HEK293 (cell line): ENCODE measurements around the gene SPATA12.
A peak's percentile ranks its signal among the peaks of the same experiment; 100 is the strongest.

Source experiments
- CTCF ChIA-PET: fragments of 350-600 bp; formaldehyde crosslinking; extraction: SDS; loops from one replicate; lab custom pipeline; 2021; ENCODE audit warnings: antibody characterized with exemption; lab: Yijun Ruan, JAX
- POLR2A ChIA-PET: fragments of 300-600 bp; formaldehyde crosslinking; extraction: SDS; loops from one replicate; lab custom pipeline; 2020; ENCODE audit warnings: antibody characterized with exemption, inconsistent platforms; lab: Yijun Ruan, JAX
- H3K27ac ChIP-seq: fragments of 200-500 bp; sonication (Bioruptor generic); 2 replicates; pipeline ENCODE4 v1.5.1; 2014; ENCODE audit warnings: low read depth, low read length, control low read depth, inconsistent platforms; ENCODE audit errors: extremely low read depth
- H3K36me3 ChIP-seq, 2 experiments: fragments of 200-500 bp in 1 of 2; sonication (Bioruptor generic) in 1 of 2; 1 replicate in 1 of 2; 2 replicates in 1 of 2; pipeline ENCODE4 v1.5.1; 2014 to 2017; ENCODE audit warnings: inconsistent platforms in 2 of 2, low read length in 2 of 2; ENCODE audit not compliant: control insufficient read depth in 2 of 2, insufficient read depth in 1 of 2
- H3K4me1 ChIP-seq: fragments of 200-500 bp; sonication (Bioruptor generic); 2 replicates; pipeline ENCODE4 v1.5.1; 2014; ENCODE audit warnings: mild to moderate bottlenecking, low read length, inconsistent platforms; ENCODE audit not compliant: control insufficient read depth, insufficient read depth
- H3K4me3 ChIP-seq: 2 replicates; pipeline ENCODE4 v1.5.1; 2011; ENCODE audit warnings: low read depth, mild to moderate bottlenecking, control low read depth, low read length, moderate library complexity
- H3K9me3 ChIP-seq: fragments of 200-500 bp; sonication (Bioruptor generic); 2 replicates; pipeline ENCODE4 v1.5.1; 2014; ENCODE audit warnings: low read depth, low read length, inconsistent platforms; ENCODE audit not compliant: control insufficient read depth, insufficient read depth
- BCL11A ChIP-seq: fragments of 450-650 bp; formaldehyde crosslinking; IDR thresholded peaks from 2 replicates; pipeline ENCODE4 v1.5.1; 2016; ENCODE audit warnings: low read depth, missing biosample characterization, missing genetic modification characterization
- GLI4 ChIP-seq: fragments of 450-650 bp; formaldehyde crosslinking; IDR thresholded peaks from 2 replicates; pipeline ENCODE4 v1.5.1; 2016; ENCODE audit warnings: missing biosample characterization, missing genetic modification characterization
- GLIS2 ChIP-seq: fragments of 450-650 bp; formaldehyde crosslinking; IDR thresholded peaks from 2 replicates; pipeline ENCODE4 v1.5.1; 2016; ENCODE audit warnings: missing biosample characterization, missing genetic modification characterization
- KLF1 ChIP-seq: fragments of 450-650 bp; formaldehyde crosslinking; IDR thresholded peaks from 2 replicates; pipeline ENCODE4 v1.5.1; 2016; ENCODE audit warnings: missing biosample characterization, missing genetic modification characterization
- MYNN ChIP-seq: fragments of 450-650 bp; formaldehyde crosslinking; IDR thresholded peaks from 2 replicates; pipeline ENCODE4 v1.5.1; 2016; ENCODE audit warnings: missing biosample characterization, missing genetic modification characterization, borderline replicate concordance
- PATZ1 ChIP-seq: fragments of 450-650 bp; formaldehyde crosslinking; IDR thresholded peaks from 2 replicates; pipeline ENCODE4 v1.5.1; 2016; ENCODE audit warnings: missing biosample characterization, missing genetic modification characterization
- SCRT2 ChIP-seq: fragments of 450-650 bp; formaldehyde crosslinking; IDR thresholded peaks from 2 replicates; pipeline ENCODE4 v1.5.1; 2016; ENCODE audit warnings: missing biosample characterization, missing genetic modification characterization
- SP3 ChIP-seq: fragments of 450-650 bp; formaldehyde crosslinking; IDR thresholded peaks from 2 replicates; pipeline ENCODE4 v1.5.1; 2016; ENCODE audit warnings: missing biosample characterization, missing genetic modification characterization
- ZBTB48 ChIP-seq: fragments of 450-650 bp; formaldehyde crosslinking; IDR thresholded peaks from 2 replicates; pipeline ENCODE4 v1.5.1; 2016; ENCODE audit warnings: missing biosample characterization, missing genetic modification characterization
- ZFHX2 ChIP-seq: fragments of 450-650 bp; formaldehyde crosslinking; conservative IDR thresholded peaks from 2 replicates; pipeline ENCODE4 v1.5.1; 2016; ENCODE audit warnings: missing biosample characterization, missing genetic modification characterization
- ZNF23 ChIP-seq: fragments of 450-650 bp; formaldehyde crosslinking; IDR thresholded peaks from 2 replicates; pipeline ENCODE4 v1.5.1; 2016; ENCODE audit warnings: missing biosample characterization, missing genetic modification characterization, borderline replicate concordance
- ZNF510 ChIP-seq: fragments of 450-650 bp; formaldehyde crosslinking; IDR thresholded peaks from 2 replicates; pipeline ENCODE4 v1.5.1; 2018; ENCODE audit warnings: mild to moderate bottlenecking, missing genetic modification characterization, missing biosample characterization; ENCODE audit not compliant: insufficient replicate concordance
- ZNF518A ChIP-seq: fragments of 450-650 bp; formaldehyde crosslinking; conservative IDR thresholded peaks from 2 replicates; pipeline ENCODE4 v1.5.1; 2016; ENCODE audit warnings: low read depth, missing biosample characterization, missing genetic modification characterization
- ZNF529 ChIP-seq: fragments of 450-650 bp; formaldehyde crosslinking; IDR thresholded peaks from 2 replicates; pipeline ENCODE4 v1.5.1; 2017; ENCODE audit warnings: missing genetic modification characterization, missing biosample characterization; ENCODE audit not compliant: insufficient replicate concordance
- ZNF548 ChIP-seq: fragments of 450-650 bp; formaldehyde crosslinking; IDR thresholded peaks from 2 replicates; pipeline ENCODE4 v1.5.1; 2016; ENCODE audit warnings: missing biosample characterization, missing genetic modification characterization
- ZNF701 ChIP-seq: fragments of 450-650 bp; formaldehyde crosslinking; IDR thresholded peaks from 2 replicates; pipeline ENCODE4 v1.5.1; 2016; ENCODE audit warnings: missing biosample characterization, missing genetic modification characterization
- ZNF830 ChIP-seq: fragments of 450-650 bp; IDR thresholded peaks from 2 replicates; pipeline ENCODE4 v1.5.0; 2018; ENCODE audit warnings: missing biosample characterization, missing genetic modification characterization, low read depth, mild to moderate bottlenecking, moderate library complexity
- ZNF843 ChIP-seq: fragments of 450-650 bp; formaldehyde crosslinking; IDR thresholded peaks from 2 replicates; pipeline ENCODE4 v1.5.1; 2016; ENCODE audit warnings: missing biosample characterization, missing genetic modification characterization
- TF ChIP-seq, protein P1 (sequence below): fragments of 450-650 bp; formaldehyde crosslinking; IDR thresholded peaks from 2 replicates; pipeline ENCODE4 v1.5.1; 2017; ENCODE audit warnings: missing biosample characterization, mild to moderate bottlenecking, missing genetic modification characterization, moderate library complexity

Gene SPATA12

GRCh38 chr3:57079474-57079831, 19.0 kb downstream of the SPATA12 start:
- TF ChIP-seq ZFHX2 (peak; percentile 48), PATZ1 (tag by site-specific recombination) (peak; percentile 30), KLF1 (0 out of 2 replicates have a peak, but pooled peaks have one; percentile 18), SP3 (tag by site-specific recombination) (peak; percentile 25; the same call in 1 of the 2 replicates), ZNF843 (no peak)
- TF ChIP-seq, all 188 proteins: peak for 4
- POLR2A ChIA-PET = interaction anchor here (0.6 kb wide), 1 partner anchor 81 kb away, joined by 4 read pairs; no protein-coding TSS in a partner anchor
- peak overlapping the region; percentile 38; the same call in 1 of the 2 replicates for H3K27ac ChIP-seq
- CTCF ChIA-PET = no interaction called here
- H3K9me3 ChIP-seq = no peaks in the 10 kb centered on the region
- H3K36me3 ChIP-seq = peaks cover 0 to 6% of the 10 kb centered on the region in 2 experiments; a peak in 1 of 3 replicates
- H3K4me3 ChIP-seq = peak overlapping the region; percentile 41
- H3K4me1 ChIP-seq = no peaks in the 10 kb centered on the region; the same call in 1 of the 2 replicates

GRCh38 chr3:57080171-57080570, 19.7 kb downstream of the SPATA12 start:
- Histone ChIP-seq H3K4me1 (no peaks in the 10 kb centered on the region; the same call in 1 of the 2 replicates), H3K27ac (no peak overlapping the region), H3K9me3 (no peaks in the 10 kb centered on the region), H3K36me3 (peaks cover 0 to 6% of the 10 kb centered on the region in 2 experiments; a peak in 1 of 3 replicates), H3K4me3 (no peak overlapping the region)
- TF ChIP-seq, protein P1, sequence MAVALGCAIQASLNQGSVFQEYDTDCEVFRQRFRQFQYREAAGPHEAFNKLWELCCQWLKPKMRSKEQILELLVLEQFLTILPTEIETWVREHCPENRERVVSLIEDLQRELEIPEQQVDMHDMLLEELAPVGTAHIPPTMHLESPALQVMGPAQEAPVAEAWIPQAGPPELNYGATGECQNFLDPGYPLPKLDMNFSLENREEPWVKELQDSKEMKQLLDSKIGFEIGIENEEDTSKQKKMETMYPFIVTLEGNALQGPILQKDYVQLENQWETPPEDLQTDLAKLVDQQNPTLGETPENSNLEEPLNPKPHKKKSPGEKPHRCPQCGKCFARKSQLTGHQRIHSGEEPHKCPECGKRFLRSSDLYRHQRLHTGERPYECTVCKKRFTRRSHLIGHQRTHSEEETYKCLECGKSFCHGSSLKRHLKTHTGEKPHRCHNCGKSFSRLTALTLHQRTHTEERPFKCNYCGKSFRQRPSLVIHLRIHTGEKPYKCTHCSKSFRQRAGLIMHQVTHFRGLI (tag by site-specific recombination) = no peak
- TF ChIP-seq GLIS2 (no peak), ZNF23 (tag by site-specific recombination) (no peak), ZNF548 (tag by site-specific recombination) (no peak), ZNF701 (tag by site-specific recombination) (no peak), ZNF518A (tag by site-specific recombination) (no peak), BCL11A (tag by site-specific recombination) (no peak), GLI4 (tag by site-specific recombination) (no peak)
- ChIA-PET POLR2A (no interaction called here), CTCF (interaction anchor here (0.6 to 1.6 kb wide), 3 partner anchors 8 to 84 kb away, joined by 3 to 10 read pairs (median 3); partner anchors contain the start of gene SPATA12)

DNA sequence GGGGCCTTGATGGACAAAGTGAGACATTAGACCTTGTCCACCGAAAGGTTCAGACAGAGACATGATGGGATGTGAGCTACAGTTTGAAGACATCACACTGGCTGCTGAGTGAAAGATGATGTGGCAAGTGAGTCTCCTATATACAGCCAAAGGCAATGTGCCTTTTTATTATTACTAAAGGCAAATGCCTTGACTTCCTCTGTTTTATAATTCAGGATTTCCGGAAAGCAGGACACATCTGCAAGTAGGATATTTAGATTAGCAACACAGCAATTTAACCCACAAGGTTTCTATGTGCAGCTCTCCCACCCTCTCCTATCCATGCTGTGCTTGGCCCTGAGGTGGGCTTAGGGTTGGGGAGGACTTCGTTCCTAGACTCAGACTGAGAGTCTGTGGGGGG, 20.7 kb downstream of the SPATA12 start:
- no peaks in the 10 kb centered on the region; the same call in 1 of the 2 replicates for H3K4me1 ChIP-seq
- ChIA-PET POLR2A (no interaction called here), CTCF (interaction anchor here (1.6 kb wide), 1 partner anchor 85 kb away, joined by 10 read pairs; no protein-coding TSS in a partner anchor)
- TF ChIP-seq ZNF510 = no peak
- no peak for TF ChIP-seq SCRT2 (tag by site-specific recombination)
- TF ChIP-seq ZNF830 (tag by site-specific recombination) = no peak
- TF ChIP-seq ZBTB48 (tag by site-specific recombination) = no peak
- TF ChIP-seq MYNN (tag by site-specific recombination) = no peak
- no peak for TF ChIP-seq ZNF529 (tag by site-specific recombination)
- no peak overlapping the region for H3K4me3 ChIP-seq
- H3K27ac ChIP-seq = no peak overlapping the region
- peaks cover 0 to 5% of the 10 kb centered on the region in 2 experiments; a peak in 1 of 3 replicates for H3K36me3 ChIP-seq
- no peaks in the 10 kb centered on the region for H3K9me3 ChIP-seq
